Endothelial cell (in vitro differentiated cells): ENCODE results near the gene PPP1R12C. TPM values are rescaled to one million over a fixed set of nuclear protein-coding genes. Genes with fewer than 3 reads are reported as not detected.

Experiments
- DNase-seq: peaks from one replicate; pipeline ENCODE4 v3.0.0; 2021; ENCODE audit warnings: low spot score
- H3K27ac Mint-ChIP-seq: one replicate; pipeline ENCODE4 v1.8.0; 2021; ENCODE audit warnings: mixed read lengths, inconsistent platforms; ENCODE audit not compliant: unreplicated experiment
- H3K27me3 Mint-ChIP-seq: one replicate; pipeline ENCODE4 v1.8.0; 2021; ENCODE audit warnings: mild to moderate bottlenecking, moderate library complexity, mixed read lengths, inconsistent platforms; ENCODE audit not compliant: unreplicated experiment
- H3K36me3 Mint-ChIP-seq: one replicate; pipeline ENCODE4 v1.8.0; 2021; ENCODE audit warnings: mild to moderate bottlenecking, low read depth, mixed read lengths, inconsistent platforms; ENCODE audit not compliant: unreplicated experiment
- H3K4me1 Mint-ChIP-seq: one replicate; pipeline ENCODE4 v1.8.0; 2021; ENCODE audit warnings: mild to moderate bottlenecking, mixed read lengths, inconsistent platforms; ENCODE audit not compliant: unreplicated experiment
- H3K4me3 Mint-ChIP-seq: one replicate; pipeline ENCODE4 v1.8.0; 2021; ENCODE audit warnings: mild to moderate bottlenecking, mixed read lengths, inconsistent platforms; ENCODE audit not compliant: unreplicated experiment
- H3K9me3 Mint-ChIP-seq: one replicate; pipeline ENCODE4 v1.8.0; 2021; ENCODE audit warnings: mixed read lengths, inconsistent platforms; ENCODE audit not compliant: unreplicated experiment
- CTCF ChIP-seq: fragments of 200-600 bp; sonication (generic); IDR thresholded peaks from one replicate; pipeline ENCODE4 v1.5.0; 2021; ENCODE audit warnings: antibody characterized with exemption; ENCODE audit not compliant: unreplicated experiment
- microRNA-seq: library from miRNA; unstranded; fragments of <30 nt; microRNA quantifications from one replicate; pipeline ENCODE4, GENCODE V29; 2020; ENCODE audit not compliant: unreplicated experiment
- total RNA-seq: library from RNA; stranded (reverse); fragmentation: NEBNext Ultra II Directional; extraction: Animal tissue kit (Norgen Biotek cat#: 25700); gene quantifications from one replicate; pipeline ENCODE4 v1.2.1, GENCODE V29; 2021; ENCODE audit not compliant: unreplicated experiment

Gene PPP1R12C
- total RNA-seq, 1 donor from 2014 or later, result 136 TPM

GRCh38 chr19:55042688-55043087 lies 74.7 kb downstream of the PPP1R12C start:
- H3K27me3 Mint-ChIP-seq, result peaks cover 6% of the 10 kb centered on the region
- peaks cover 14% of the 10 kb centered on the region for H3K4me1 Mint-ChIP-seq
- TF ChIP-seq CTCF, result no peak
- peaks cover 2% of the 10 kb centered on the region for H3K36me3 Mint-ChIP-seq
- H3K4me3 Mint-ChIP-seq, result no peak overlapping the region
- no peak for DNase-seq
- H3K9me3 Mint-ChIP-seq, result no peaks in the 10 kb centered on the region
- peak overlapping the region; percentile 22 for H3K27ac Mint-ChIP-seq

GRCh38 chr19:55042344-55042678 lies 75.1 kb downstream of the PPP1R12C start:
- DNase-seq, result no peak
- TF ChIP-seq CTCF, result no peak
- Mint-ChIP-seq H3K27me3 (peaks cover 6% of the 10 kb centered on the region), H3K4me1 (peaks cover 14% of the 10 kb centered on the region), H3K27ac (peak overlapping the region; percentile 22), H3K36me3 (peaks cover 2% of the 10 kb centered on the region), H3K9me3 (no peaks in the 10 kb centered on the region), H3K4me3 (no peak overlapping the region)

- Mint-ChIP-seq H3K4me3 (no peak overlapping the region), H3K27ac (peak overlapping the region; percentile 42), H3K27me3 (peaks cover 6% of the 10 kb centered on the region), H3K4me1 (peaks cover 14% of the 10 kb centered on the region), H3K36me3 (peaks cover 2% of the 10 kb centered on the region), H3K9me3 (no peaks in the 10 kb centered on the region)
- peak; percentile 48 for DNase-seq
- TF ChIP-seq CTCF, result no peak
These were observed 75.7 kb downstream of the PPP1R12C start for GRCh38 chr19:55041627-55042343.

- no peak for TF ChIP-seq CTCF
- no peaks in the 10 kb centered on the region for H3K9me3 Mint-ChIP-seq
- peaks cover 14% of the 10 kb centered on the region for H3K4me1 Mint-ChIP-seq
- peaks cover 3% of the 10 kb centered on the region for H3K27me3 Mint-ChIP-seq
- peaks cover 2% of the 10 kb centered on the region for H3K36me3 Mint-ChIP-seq
- no peak for DNase-seq
- no peak overlapping the region for H3K4me3 Mint-ChIP-seq
- H3K27ac Mint-ChIP-seq, result peak overlapping the region; percentile 42
These were observed 76.2 kb downstream of the PPP1R12C start for GRCh38 chr19:55041244-55041626.

Small RNA genes within 50 kb of the gene (microRNA-seq; reads per million reads assigned to microRNA genes)
- not detected for gene MIR7975

Other genes with a start within 250 kb of the PPP1R12C start
- gene FCAR, start 243.4 kb downstream of the PPP1R12C start, total RNA-seq, result not detected
- not detected for gene NCR1, start 211.5 kb downstream of the PPP1R12C start, total RNA-seq
- gene NLRP7, start 170.1 kb downstream of the PPP1R12C start, total RNA-seq, result 0.69 TPM
- gene NLRP2, start 151.3 kb downstream of the PPP1R12C start, total RNA-seq, result 0.31 TPM
- 1.2 TPM for gene GP6, start 79.4 kb downstream of the PPP1R12C start, total RNA-seq
- gene RDH13, start 54.5 kb downstream of the PPP1R12C start, total RNA-seq, result 13.5 TPM
- gene EPS8L1, start 41.8 kb downstream of the PPP1R12C start, total RNA-seq, result 24.6 TPM
- gene TNNT1, start 31.6 kb upstream of the PPP1R12C start, total RNA-seq, result 2.8 TPM
- not detected for gene TNNI3, start 40.1 kb upstream of the PPP1R12C start, total RNA-seq
- gene DNAAF3, start 49.0 kb upstream of the PPP1R12C start, total RNA-seq, result 2.2 TPM
- gene SYT5, start 62.7 kb upstream of the PPP1R12C start, total RNA-seq, result 1.6 TPM
- gene PTPRH, start 91.9 kb upstream of the PPP1R12C start, total RNA-seq, result not detected
- 4.1 TPM for gene TMEM86B, start 111.1 kb upstream of the PPP1R12C start, total RNA-seq
- gene PPP6R1, start 141.4 kb upstream of the PPP1R12C start, total RNA-seq, result 65.6 TPM
- 24.6 TPM for gene HSPBP1, start 162.5 kb upstream of the PPP1R12C start, total RNA-seq
- gene BRSK1, start 166.4 kb upstream of the PPP1R12C start, total RNA-seq, result 14.1 TPM
- not detected for gene TMEM150B, start 207.7 kb upstream of the PPP1R12C start, total RNA-seq
- 18.4 TPM for gene KMT5C, start 222.2 kb upstream of the PPP1R12C start, total RNA-seq
- not detected for gene COX6B2, start 237.1 kb upstream of the PPP1R12C start, total RNA-seq
- not detected for gene GARIN5B, start 245.6 kb upstream of the PPP1R12C start, total RNA-seq